Skeletal muscle satellite cell (primary cell): ENCODE data around the gene COASY.
"Not testable (repeated sequence)": the region's sequence is repeated elsewhere in the genome, so short reads cannot be mapped to it uniquely, and the experiment has no call there.

Experiments used
- H3K27me3 ChIP-seq: 2 replicates; pipeline ENCODE4 v1.7.0; 2013; ENCODE audit warnings: low read length; ENCODE audit not compliant: control insufficient read depth, insufficient read depth
- H3K36me3 ChIP-seq: 2 replicates; pipeline ENCODE4 v1.7.0; 2013; ENCODE audit warnings: mild to moderate bottlenecking, control low read depth, low read length; ENCODE audit not compliant: insufficient read depth
- H3K4me1 ChIP-seq: 2 replicates; pipeline ENCODE4 v1.7.0; 2013; ENCODE audit warnings: low read length; ENCODE audit not compliant: control insufficient read depth, insufficient read depth
- H3K4me2 ChIP-seq: 2 replicates; pipeline ENCODE4 v1.7.0; 2013; ENCODE audit warnings: mild to moderate bottlenecking, low read length
- H3K4me3 ChIP-seq: 2 replicates; pipeline ENCODE4 v1.7.0; 2013; ENCODE audit warnings: low read length
- H3K9ac ChIP-seq: 2 replicates; pipeline ENCODE4 v1.7.0; 2013; ENCODE audit warnings: mild to moderate bottlenecking, low read depth, low read length, moderate library complexity
- H3K9me3 ChIP-seq: replicated peaks from 2 replicates; pipeline ENCODE4 v1.7.0; 2013; ENCODE audit warnings: mild to moderate bottlenecking, control low read depth, low read length

COASY gene

GRCh38 chr17:42555961-42556617, 5.9 kb upstream of the COASY start:
- not testable (repeated sequence) for H3K4me3 ChIP-seq, H3K9me3 ChIP-seq, H3K4me2 ChIP-seq, H3K36me3 ChIP-seq, H3K9ac ChIP-seq, H3K27me3 ChIP-seq
- H3K4me1 ChIP-seq, result peaks cover 19% of the 10 kb centered on the region

GRCh38 chr17:42559075-42559474, 2.9 kb upstream of the COASY start:
- Histone ChIP-seq H3K9me3 (no peaks in the 10 kb centered on the region), H3K4me3 (no peak overlapping the region), H3K4me1 (peaks cover 29% of the 10 kb centered on the region), H3K9ac (no peak overlapping the region), H3K36me3 (peaks cover 1% of the 10 kb centered on the region), H3K4me2 (no peak overlapping the region), H3K27me3 (no peaks in the 10 kb centered on the region)

- H3K9me3 ChIP-seq, result no peaks in the 10 kb centered on the region
- H3K9ac ChIP-seq, result no peak overlapping the region
- H3K27me3 ChIP-seq, result no peaks in the 10 kb centered on the region
- peaks cover 25% of the 10 kb centered on the region for H3K4me1 ChIP-seq
- H3K4me3 ChIP-seq, result no peak overlapping the region
- H3K36me3 ChIP-seq, result peaks cover 13% of the 10 kb centered on the region
- no peak overlapping the region for H3K4me2 ChIP-seq
Observed at GRCh38 chr17:42560246-42560645, 1.7 kb upstream of the COASY start.

DNA sequence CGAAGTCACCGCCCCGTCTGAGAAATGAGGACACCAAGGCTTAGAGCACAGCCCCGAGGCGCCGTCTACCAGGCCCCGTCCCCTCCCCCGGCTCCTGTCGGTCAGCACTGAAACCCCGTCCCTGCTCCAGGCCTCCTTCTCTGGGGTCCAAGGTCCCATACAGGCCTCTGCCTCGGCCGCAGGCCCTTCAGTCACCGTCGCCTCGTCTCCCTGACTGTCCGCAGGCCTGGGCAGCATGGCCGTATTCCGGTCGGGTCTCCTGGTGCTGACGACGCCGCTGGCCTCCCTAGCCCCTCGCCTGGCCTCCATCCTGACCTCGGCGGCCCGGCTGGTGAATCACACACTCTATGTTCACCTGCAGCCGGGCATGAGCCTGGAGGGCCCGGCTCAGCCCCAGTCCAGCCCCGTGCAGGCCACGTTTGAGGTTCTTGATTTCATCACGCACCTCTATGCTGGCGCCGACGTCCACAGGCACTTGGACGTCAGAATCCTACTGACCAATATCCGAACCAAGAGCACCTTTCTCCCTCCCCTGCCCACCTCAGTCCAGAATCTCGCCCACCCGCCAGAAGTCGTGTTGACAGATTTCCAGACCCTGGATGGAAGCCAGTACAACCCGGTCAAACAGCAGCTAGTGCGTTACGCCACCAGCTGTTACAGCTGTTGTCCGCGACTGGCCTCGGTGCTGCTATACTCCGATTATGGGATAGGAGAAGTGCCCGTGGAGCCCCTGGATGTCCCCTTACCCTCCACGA, 617 bp downstream of the COASY start:
- H3K9me3 ChIP-seq, result no peaks in the 10 kb centered on the region
- H3K4me1 ChIP-seq, result peaks cover 30% of the 10 kb centered on the region
- peak overlapping the region; percentile 97 for H3K4me2 ChIP-seq
- peak overlapping the region; percentile 77 for H3K4me3 ChIP-seq
- peak overlapping the region; percentile 89 for H3K9ac ChIP-seq
- H3K27me3 ChIP-seq, result no peaks in the 10 kb centered on the region
- peaks cover 27% of the 10 kb centered on the region for H3K36me3 ChIP-seq

- Histone ChIP-seq H3K4me2 (peak overlapping the region; percentile 97), H3K4me1 (peaks cover 34% of the 10 kb centered on the region), H3K9ac (peak overlapping the region; percentile 89)
Observed at GRCh38 chr17:42563143-42563509, 1.2 kb downstream of the COASY start.

DNA sequence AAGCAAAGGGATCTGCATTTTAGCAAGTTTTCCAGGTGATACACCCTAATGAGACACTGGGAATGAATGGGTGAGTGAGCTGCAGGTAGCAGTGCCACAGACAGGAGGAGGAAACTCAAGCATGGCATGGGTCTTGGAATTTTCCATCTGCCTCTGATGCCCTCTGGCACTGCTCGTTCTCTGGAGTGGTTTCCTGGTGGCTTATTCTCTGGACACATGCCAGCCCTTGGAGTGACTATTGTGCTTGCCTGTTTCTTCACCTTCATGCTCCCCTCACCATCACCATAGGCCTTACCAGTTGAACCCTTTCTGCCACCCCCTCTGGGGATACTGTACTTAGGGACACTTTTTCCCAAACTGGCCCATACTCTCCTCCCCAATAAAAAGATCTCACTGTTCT, 1.6 kb downstream of the COASY start:
- Histone ChIP-seq H3K36me3 (peaks cover 30% of the 10 kb centered on the region), H3K4me3 (peak overlapping the region; percentile 77), H3K9ac (peak overlapping the region; percentile 89), H3K4me1 (peaks cover 36% of the 10 kb centered on the region), H3K4me2 (peak overlapping the region; percentile 97), H3K27me3 (no peaks in the 10 kb centered on the region), H3K9me3 (no peaks in the 10 kb centered on the region)

More at GRCh38 chr17:42563143-42563509, 1.2 kb downstream of the COASY start:
- H3K27me3 ChIP-seq, result no peaks in the 10 kb centered on the region
- no peaks in the 10 kb centered on the region for H3K9me3 ChIP-seq
- H3K36me3 ChIP-seq, result peaks cover 27% of the 10 kb centered on the region
- H3K4me3 ChIP-seq, result peak overlapping the region; percentile 77

GRCh38 chr17:42563950-42564349, 2.0 kb downstream of the COASY start:
- H3K4me1 ChIP-seq, result peaks cover 40% of the 10 kb centered on the region
- peaks cover 34% of the 10 kb centered on the region for H3K36me3 ChIP-seq
- H3K9me3 ChIP-seq, result no peaks in the 10 kb centered on the region
- H3K27me3 ChIP-seq, result no peaks in the 10 kb centered on the region
- peak overlapping the region; percentile 89 for H3K9ac ChIP-seq
- no peak overlapping the region for H3K4me3 ChIP-seq
- H3K4me2 ChIP-seq, result peak overlapping the region; percentile 97

DNA sequence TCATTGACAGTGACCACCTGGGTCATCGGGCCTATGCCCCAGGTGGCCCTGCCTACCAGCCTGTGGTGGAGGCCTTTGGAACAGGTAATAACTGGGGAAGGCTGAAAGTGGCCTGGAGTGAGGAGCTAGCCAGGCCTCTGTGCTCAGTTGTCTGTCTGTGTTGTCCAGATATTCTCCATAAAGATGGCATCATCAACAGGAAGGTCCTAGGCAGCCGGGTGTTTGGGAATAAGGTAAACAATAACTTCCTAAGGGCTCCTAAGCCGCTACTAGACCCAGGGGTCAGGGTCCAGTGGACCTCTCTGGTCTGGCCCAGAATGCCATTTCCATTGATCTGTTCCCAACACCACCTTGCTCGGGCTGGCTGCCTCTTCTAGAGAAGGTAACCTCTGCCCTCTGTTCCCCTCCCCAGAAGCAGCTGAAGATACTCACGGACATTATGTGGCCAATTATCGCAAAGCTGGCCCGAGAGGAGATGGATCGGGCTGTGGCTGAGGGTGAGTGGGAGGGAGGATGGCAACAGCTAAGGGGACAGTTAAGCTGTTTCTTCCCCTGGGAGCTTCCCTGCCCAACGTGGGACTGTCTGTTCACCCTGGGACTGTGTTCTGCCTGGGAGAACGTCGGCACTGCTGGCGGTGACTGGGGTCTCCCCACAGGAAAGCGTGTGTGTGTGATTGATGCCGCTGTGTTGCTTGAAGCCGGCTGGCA, 3.0 kb downstream of the COASY start:
- Histone ChIP-seq H3K9me3 (no peaks in the 10 kb centered on the region), H3K27me3 (no peaks in the 10 kb centered on the region), H3K9ac (no peak overlapping the region), H3K4me2 (no peak overlapping the region), H3K4me1 (peaks cover 49% of the 10 kb centered on the region), H3K4me3 (no peak overlapping the region), H3K36me3 (peaks cover 45% of the 10 kb centered on the region)

DNA sequence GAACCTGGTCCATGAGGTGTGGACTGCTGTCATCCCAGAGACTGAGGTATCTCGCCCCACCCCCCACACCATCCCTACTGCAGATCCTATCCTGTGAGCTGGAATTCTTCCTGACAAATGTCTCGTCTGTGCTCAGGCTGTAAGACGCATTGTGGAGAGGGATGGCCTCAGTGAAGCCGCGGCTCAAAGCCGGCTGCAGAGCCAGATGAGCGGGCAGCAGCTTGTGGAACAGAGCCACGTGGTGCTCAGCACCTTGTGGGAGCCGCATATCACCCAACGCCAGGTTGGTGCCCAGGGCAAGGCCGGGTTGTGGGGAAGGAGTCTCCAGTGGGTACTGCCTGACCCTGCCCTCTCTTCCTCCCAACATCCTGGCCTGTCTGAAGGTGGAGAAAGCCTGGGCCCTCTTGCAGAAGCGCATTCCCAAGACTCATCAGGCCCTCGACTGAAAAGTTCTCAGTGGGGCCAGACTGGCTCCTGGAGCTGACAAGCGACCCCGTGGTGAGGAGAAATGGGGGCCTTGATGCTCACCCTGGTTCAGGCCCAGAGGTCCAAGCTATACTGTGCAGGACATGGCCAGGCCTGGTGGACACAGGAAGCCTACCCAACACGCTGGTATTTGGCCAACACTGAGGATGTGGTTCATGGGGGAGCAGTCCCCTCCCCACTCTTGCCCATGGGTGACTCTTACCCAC, 3.7 kb downstream of the COASY start:
- H3K9ac ChIP-seq, result no peak overlapping the region
- H3K4me3 ChIP-seq, result no peak overlapping the region
- H3K27me3 ChIP-seq, result no peaks in the 10 kb centered on the region
- H3K4me1 ChIP-seq, result peaks cover 48% of the 10 kb centered on the region
- H3K36me3 ChIP-seq, result peaks cover 50% of the 10 kb centered on the region
- H3K9me3 ChIP-seq, result no peaks in the 10 kb centered on the region
- no peak overlapping the region for H3K4me2 ChIP-seq

DNA sequence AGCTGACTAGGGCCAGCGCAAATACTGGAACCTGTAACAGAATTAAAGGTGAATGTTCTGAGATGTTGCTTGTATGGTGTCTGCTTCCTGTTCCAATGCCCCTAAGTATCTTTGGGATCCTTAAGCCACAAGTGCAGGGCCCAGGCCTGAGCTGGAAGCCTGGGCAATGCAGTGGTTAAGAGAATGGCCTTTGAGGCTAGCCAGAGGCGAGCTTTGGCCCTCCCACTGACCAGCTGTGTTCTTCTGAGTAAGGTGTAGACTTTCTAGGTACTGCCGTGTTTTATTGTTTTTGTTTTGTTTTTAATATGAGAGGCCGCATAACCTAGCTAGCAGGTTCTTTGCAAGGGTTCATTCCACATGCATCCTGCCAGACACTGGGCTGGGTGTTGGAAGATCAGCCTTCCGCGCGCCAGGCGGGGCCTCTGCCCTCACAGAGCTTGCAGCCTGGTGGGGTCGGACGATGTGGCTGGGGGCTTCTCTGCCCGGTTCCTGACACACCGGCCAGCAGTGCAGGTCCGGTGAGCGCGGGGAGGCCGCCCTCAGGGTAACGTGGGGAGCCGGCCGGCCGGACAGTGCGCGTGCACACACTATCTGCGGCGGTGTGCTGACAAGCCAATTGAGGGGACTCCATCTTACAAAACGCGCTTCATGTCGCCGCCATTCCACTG, 4.4 kb downstream of the COASY start:
- H3K4me1 ChIP-seq, result peaks cover 46% of the 10 kb centered on the region
- peak overlapping the region; percentile 92 for H3K4me3 ChIP-seq
- no peaks in the 10 kb centered on the region for H3K9me3 ChIP-seq
- no peaks in the 10 kb centered on the region for H3K27me3 ChIP-seq
- peaks cover 56% of the 10 kb centered on the region for H3K36me3 ChIP-seq
- peak overlapping the region; percentile 94 for H3K4me2 ChIP-seq
- H3K9ac ChIP-seq, result peak overlapping the region; percentile 89
